GM12872 (cell line): ENCODE results near the gene DAAM2.

Experiments
- CTCF ChIP-seq: IDR thresholded peaks from 3 replicates; pipeline ENCODE4 v1.5.1; 2011; ENCODE audit warnings: low read depth, mild to moderate bottlenecking, low read length, moderate library complexity; ENCODE audit not compliant: insufficient read depth

Gene DAAM2

GRCh38 chr6:39925191-39925930 is 133.2 kb downstream of the DAAM2 start:
- TF ChIP-seq CTCF = no peak

- no peak for TF ChIP-seq CTCF
Observed at GRCh38 chr6:39925931-39926290, 133.7 kb downstream of the DAAM2 start.

- no peak for TF ChIP-seq CTCF
Observed at GRCh38 chr6:39926668-39927067, 134.5 kb downstream of the DAAM2 start.

GRCh38 chr6:39927159-39927558 is 135.0 kb downstream of the DAAM2 start:
- no peak for TF ChIP-seq CTCF

GRCh38 chr6:39929039-39929732 is 137.0 kb downstream of the DAAM2 start:
- TF ChIP-seq CTCF = no peak

GRCh38 chr6:39929733-39930461 is 137.7 kb downstream of the DAAM2 start:
- no peak for TF ChIP-seq CTCF

- no peak for TF ChIP-seq CTCF
Observed at GRCh38 chr6:39930540-39930939, 138.4 kb downstream of the DAAM2 start.
